Activated T-helper 1 cell treated with anti-CD3 and anti-CD28 coated beads, Interleukin-12 subunit alpha, Interleukin-12 subunit beta, Interleukin-2, Interleukin-4 antibody, amounts not matched to agents 30 ng/mL and 10 ng/mL and 1 ng/mL, durations not matched to agents 14 hours and 24 hours and 36 hours (primary cell): ENCODE data around the gene WBP2. TPM values are rescaled to one million over a fixed set of nuclear protein-coding genes. Genes with fewer than 3 reads are reported as not detected.
"Not testable (repeated sequence)": the region's sequence is repeated elsewhere in the genome, so short reads cannot be mapped to it uniquely, and the experiment has no call there.

Experiments
- DNase-seq: peaks from one replicate; pipeline ENCODE4 v3.0.0; 2021; ENCODE audit warnings: low spot score
- H3K27ac Mint-ChIP-seq: one replicate; pipeline ENCODE4 v1.8.0; 2021; ENCODE audit warnings: mild to moderate bottlenecking, mixed read lengths
- H3K27me3 Mint-ChIP-seq: one replicate; pipeline ENCODE4 v1.8.0; 2022; ENCODE audit warnings: mild to moderate bottlenecking, moderate library complexity, mixed read lengths; ENCODE audit not compliant: insufficient read depth
- H3K36me3 Mint-ChIP-seq: one replicate; pipeline ENCODE4 v1.8.0; 2021; ENCODE audit warnings: low read depth, mixed read lengths
- H3K4me1 Mint-ChIP-seq: one replicate; pipeline ENCODE4 v1.8.0; 2021; ENCODE audit warnings: low read depth, mixed read lengths
- H3K4me3 Mint-ChIP-seq: one replicate; pipeline ENCODE4 v1.8.0; 2021; ENCODE audit warnings: mild to moderate bottlenecking, moderate library complexity, mixed read lengths
- H3K9me3 Mint-ChIP-seq: one replicate; pipeline ENCODE4 v1.8.0; 2021; ENCODE audit warnings: mixed read lengths
- intact Hi-C: fragments of 100-400 bp; cut with micrococcal nuclease; formaldehyde crosslinking; loops from one replicate; pipeline ENCODE4 v1.15.1; 2024
- total RNA-seq: library from RNA; stranded (reverse); gene quantifications from 2 replicates; pipeline ENCODE4 v1.2.3, GENCODE V29; 2022

Gene WBP2
- total RNA-seq, 1 donor from 2014 or later, result 68.8 TPM

DNA sequence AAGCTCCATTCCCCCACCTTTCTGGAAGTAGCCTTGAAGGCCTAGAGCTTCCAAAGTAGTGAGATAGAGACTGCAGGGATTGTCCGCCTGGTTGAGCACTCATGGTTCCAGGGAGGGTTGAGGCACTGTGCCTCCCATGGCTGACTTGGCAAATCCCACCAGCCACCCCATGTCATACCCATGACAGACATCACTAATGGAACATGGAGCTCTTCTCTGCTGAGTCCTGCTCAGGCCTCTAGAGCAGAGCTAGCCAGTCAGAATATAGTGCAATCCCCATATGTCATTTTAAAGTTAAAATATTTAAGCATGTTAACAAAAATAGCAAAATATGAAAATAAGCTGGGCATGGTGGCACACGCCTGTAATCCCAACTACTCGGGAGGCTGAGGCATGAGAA, 39.7 kb downstream of the WBP2 start:
- H3K4me3 Mint-ChIP-seq, result no peak overlapping the region
- peaks cover 20% of the 10 kb centered on the region for H3K36me3 Mint-ChIP-seq

DNA sequence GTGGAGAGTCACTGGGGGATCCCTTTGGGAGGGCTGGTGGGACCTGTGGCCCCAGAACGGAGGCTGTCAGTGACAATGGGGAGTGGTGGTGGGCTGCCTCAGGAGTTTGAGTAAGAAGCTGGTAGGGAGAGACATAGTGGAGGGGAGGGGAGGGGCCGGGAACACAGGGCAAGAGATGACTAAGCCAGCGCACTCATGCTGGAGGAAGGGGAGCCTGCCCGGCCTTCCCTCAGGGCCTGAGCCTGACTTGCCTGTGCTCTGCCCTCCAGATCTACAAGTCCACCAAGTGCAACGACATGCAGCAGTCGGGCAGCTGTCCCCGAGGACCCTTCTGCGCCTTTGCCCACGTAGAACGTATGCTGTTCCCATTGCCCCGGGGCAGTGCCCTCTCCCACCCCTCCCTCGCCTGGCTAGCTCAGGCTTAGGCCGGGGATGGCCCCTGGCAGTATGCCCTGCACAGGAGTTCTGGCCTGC, 40.2 kb downstream of the WBP2 start:
- no peaks in the 10 kb centered on the region for H3K9me3 Mint-ChIP-seq
- peaks cover 20% of the 10 kb centered on the region for H3K36me3 Mint-ChIP-seq
- no peaks in the 10 kb centered on the region for H3K4me1 Mint-ChIP-seq
- intact Hi-C loops, result no loop called here
- no peak overlapping the region for H3K4me3 Mint-ChIP-seq
- no peak for DNase-seq
- H3K27ac Mint-ChIP-seq, result no peak overlapping the region
- no peaks in the 10 kb centered on the region for H3K27me3 Mint-ChIP-seq

More for the DNA sequence above, 39.7 kb downstream of the WBP2 start:
- H3K27ac Mint-ChIP-seq, result no peak overlapping the region
- intact Hi-C loops, result no loop called here
- no peaks in the 10 kb centered on the region for H3K4me1 Mint-ChIP-seq
- no peaks in the 10 kb centered on the region for H3K27me3 Mint-ChIP-seq
- H3K9me3 Mint-ChIP-seq, result no peaks in the 10 kb centered on the region
- DNase-seq, result no peak

DNA sequence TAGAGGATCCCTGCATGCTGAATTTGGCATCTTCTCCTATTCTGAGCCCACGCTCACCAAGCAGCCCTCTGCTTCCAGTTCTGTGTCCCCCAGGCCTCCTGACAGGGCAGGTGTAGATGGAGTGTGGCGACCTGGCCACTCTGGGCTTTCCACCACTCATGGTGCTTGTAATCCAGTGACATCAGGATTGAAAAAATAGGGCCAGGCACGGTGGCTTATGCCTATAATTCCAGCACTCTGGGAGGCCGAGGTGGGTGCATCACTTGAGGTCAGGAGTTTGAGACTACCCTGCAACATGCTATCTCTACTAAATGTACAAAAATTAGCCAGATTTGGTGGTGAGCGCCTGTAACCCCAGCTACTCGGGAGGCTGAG, 41.1 kb downstream of the WBP2 start:
- H3K4me3 Mint-ChIP-seq, result no peak overlapping the region
- H3K27ac Mint-ChIP-seq, result no peak overlapping the region
- no peak for DNase-seq
- intact Hi-C loops, result no loop called here
- H3K27me3 Mint-ChIP-seq, result no peaks in the 10 kb centered on the region
- no peaks in the 10 kb centered on the region for H3K9me3 Mint-ChIP-seq
- peaks cover 19% of the 10 kb centered on the region for H3K36me3 Mint-ChIP-seq
- no peaks in the 10 kb centered on the region for H3K4me1 Mint-ChIP-seq

DNA sequence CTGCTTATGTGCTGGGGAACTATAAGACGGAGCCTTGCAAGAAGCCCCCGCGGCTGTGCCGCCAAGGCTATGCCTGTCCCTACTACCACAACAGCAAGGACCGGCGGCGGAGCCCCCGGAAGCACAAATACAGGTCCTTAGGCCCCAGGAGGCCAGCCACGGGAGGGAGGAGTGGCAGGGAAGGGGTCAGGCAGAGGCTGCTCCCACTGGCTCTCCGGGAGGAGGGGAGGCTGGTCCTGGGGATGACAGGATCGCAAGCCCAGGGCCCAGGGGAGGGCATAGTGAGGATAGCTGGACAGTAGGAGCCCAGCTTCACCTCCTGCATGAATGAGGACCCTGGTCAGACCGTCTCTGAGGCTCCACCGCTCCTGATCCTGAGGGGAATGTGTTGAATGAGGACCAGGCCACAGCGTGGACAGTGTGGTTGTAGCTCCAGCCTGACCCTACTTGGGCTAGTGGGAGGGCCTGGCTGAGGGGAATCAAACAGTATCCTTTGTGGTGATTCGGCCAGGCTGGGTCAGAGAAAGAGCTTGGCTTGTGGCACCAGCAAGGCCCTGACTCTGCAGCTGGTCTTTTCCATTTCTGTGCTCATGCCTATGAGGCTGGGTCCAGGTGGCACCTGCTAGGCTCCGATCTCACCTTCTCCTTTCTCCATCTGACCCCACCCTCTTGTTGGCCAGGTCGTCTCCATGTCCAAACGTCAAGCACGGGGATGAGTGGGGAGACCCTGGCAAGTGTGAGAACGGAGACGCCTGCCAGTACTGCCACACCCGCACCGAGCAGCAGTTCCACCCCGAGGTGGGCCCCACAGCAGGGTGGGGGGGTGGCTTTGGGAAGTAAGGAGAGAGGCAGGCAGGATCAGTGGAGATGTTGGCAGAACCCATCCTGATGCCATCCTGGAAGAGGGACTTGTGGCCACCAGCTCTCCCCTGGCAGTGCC, 41.8 kb downstream of the WBP2 start:
- intact Hi-C loops, result no loop called here
- Mint-ChIP-seq H3K4me3 (no peak overlapping the region), H3K36me3 (peaks cover 16% of the 10 kb centered on the region), H3K27me3 (no peaks in the 10 kb centered on the region), H3K27ac (no peak overlapping the region), H3K4me1 (no peaks in the 10 kb centered on the region), H3K9me3 (no peaks in the 10 kb centered on the region)
- no peak for DNase-seq

DNA sequence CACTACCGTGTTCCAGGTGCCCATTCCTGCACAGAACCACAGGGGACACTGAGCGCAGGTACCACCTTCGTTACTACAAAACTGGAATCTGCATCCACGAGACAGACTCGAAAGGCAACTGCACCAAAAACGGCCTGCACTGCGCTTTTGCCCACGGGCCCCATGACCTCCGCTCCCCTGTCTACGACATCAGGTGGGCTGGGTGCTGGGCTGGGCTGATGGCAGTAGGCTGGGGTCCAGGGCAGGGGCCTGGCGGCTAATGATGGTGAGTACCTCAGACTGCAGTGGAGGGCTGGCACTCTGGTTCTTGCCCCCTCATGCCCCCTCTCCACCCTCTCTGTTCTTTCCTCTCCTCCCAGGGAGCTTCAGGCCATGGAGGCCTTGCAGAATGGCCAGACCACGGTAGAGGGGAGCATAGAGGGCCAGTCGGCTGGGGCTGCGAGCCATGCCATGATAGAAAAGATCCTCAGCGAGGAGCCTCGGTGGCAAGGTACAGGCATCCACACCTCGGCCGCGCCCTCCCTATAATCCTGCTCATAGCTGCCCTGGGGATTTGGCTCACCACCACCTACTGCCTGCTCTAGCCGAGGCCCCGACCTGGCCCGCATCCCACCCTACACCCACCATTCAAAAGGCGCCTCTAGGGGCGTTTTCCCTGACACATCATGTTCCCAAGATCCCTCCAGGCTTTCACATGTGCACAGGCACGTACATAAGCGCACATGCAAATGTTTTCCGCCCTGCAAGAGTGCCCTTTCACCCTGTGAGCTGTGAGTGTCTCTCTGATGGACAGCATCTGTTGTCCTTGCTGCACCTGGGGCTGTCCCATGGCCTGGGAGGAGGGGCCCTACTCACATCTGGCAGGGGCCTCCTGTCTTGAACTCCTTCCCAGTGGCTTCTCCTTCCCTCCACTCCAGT, 42.8 kb downstream of the WBP2 start:
- intact Hi-C loops, result no loop called here
- H3K9me3 Mint-ChIP-seq, result no peaks in the 10 kb centered on the region
- H3K27me3 Mint-ChIP-seq, result no peaks in the 10 kb centered on the region
- DNase-seq, result no peak
- no peak overlapping the region for H3K4me3 Mint-ChIP-seq
- no peaks in the 10 kb centered on the region for H3K4me1 Mint-ChIP-seq
- no peak overlapping the region for H3K27ac Mint-ChIP-seq
- peaks cover 15% of the 10 kb centered on the region for H3K36me3 Mint-ChIP-seq

DNA sequence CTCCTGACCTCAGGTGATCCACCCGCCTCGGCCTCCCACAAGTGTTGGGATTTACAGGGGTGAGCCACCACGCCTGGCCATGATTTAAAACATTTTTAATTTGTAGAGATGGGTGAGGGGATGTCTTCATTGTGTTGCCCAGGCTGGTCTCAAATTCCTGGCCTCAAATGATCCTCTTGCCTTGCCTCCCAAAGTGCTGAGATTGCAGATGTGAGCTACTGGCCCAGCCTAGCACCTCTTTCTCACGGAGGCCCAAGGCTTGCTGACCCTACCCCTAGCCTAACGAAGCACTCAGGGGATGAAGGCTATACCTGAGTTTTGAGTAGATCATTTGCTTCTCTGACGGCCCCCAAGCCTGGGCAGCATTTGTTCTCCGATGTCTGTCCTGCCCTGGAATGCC, 44.0 kb downstream of the WBP2 start:
- intact Hi-C loops, result no loop called here
- Mint-ChIP-seq H3K9me3 (no peaks in the 10 kb centered on the region), H3K4me3 (no peak overlapping the region), H3K27me3 (no peaks in the 10 kb centered on the region), H3K27ac (no peak overlapping the region), H3K36me3 (peaks cover 9% of the 10 kb centered on the region), H3K4me1 (no peaks in the 10 kb centered on the region)
- no peak for DNase-seq

DNA sequence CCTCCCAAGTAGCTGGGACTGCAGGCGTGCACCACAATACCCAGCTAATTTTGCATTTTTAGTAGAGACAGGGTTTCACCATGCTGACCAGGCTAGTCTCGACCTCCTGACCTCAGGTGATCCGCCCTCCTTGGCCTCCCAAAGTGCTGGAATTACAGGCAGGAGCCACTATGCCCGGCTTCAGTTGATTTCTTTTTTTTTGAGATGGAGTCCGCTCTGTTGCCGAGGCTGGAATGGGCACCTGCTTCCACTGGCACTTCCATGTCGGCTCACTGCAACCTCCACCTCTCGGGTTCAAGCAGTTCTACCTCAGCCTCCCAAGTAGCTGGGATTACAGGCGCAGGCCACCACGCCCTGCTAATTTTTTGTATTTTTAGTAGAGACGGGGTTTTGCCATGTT, 44.4 kb downstream of the WBP2 start:
- H3K36me3 Mint-ChIP-seq, DNase-seq, H3K9me3 Mint-ChIP-seq, intact Hi-C loops, H3K27ac Mint-ChIP-seq, H3K27me3 Mint-ChIP-seq, H3K4me3 Mint-ChIP-seq, H3K4me1 Mint-ChIP-seq: not testable (repeated sequence)

DNA sequence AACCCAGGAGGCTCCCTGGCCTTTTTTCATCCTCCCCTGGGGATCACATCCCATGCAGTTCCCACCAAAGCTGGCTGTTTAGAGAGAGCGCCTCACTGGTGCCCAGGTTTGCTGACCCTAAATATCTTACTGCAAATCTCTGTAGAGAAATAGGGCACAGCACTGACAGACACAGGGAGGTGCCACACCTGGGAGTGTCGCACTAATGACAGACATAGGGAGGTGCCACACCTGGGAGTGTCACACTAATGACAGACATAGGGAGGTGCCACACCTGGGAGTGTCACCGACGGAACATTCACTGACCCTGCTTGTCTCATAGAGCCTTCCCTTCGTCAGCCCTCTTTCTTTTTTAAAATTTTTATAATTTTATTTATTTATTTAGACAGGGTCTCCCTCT, 44.9 kb downstream of the WBP2 start:
- Mint-ChIP-seq H3K27ac (no peak overlapping the region), H3K9me3 (no peaks in the 10 kb centered on the region), H3K36me3 (peaks cover 9% of the 10 kb centered on the region), H3K4me1 (no peaks in the 10 kb centered on the region), H3K4me3 (no peak overlapping the region), H3K27me3 (no peaks in the 10 kb centered on the region)
- intact Hi-C loops, result no loop called here
- no peak for DNase-seq

DNA sequence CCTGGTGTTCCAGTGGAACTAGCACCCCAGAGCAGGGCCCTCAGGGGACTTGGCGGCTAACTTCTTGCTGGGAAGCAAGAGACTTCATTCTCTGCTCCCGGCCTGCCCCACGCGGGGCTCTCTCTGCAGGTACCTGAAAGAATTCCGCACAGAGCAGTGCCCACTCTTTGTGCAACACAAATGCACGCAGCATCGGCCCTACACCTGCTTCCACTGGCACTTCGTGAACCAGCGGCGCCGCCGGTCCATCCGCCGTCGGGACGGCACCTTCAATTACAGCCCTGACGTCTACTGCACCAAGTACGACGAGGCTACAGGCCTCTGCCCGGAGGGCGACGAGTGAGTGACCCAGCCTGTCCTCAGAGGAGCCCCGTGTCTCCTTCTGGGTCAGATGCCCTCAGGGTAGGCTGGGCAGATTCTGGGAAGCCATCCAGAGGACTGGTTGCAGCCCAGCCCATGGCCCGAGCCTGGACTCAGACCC, 45.5 kb downstream of the WBP2 start:
- no peaks in the 10 kb centered on the region for H3K9me3 Mint-ChIP-seq
- no peak for DNase-seq
- H3K36me3 Mint-ChIP-seq, result peaks cover 9% of the 10 kb centered on the region
- no peak overlapping the region for H3K4me3 Mint-ChIP-seq
- H3K4me1 Mint-ChIP-seq, result no peaks in the 10 kb centered on the region
- H3K27me3 Mint-ChIP-seq, result no peaks in the 10 kb centered on the region
- no peak overlapping the region for H3K27ac Mint-ChIP-seq
- intact Hi-C loops, result no loop called here

DNA sequence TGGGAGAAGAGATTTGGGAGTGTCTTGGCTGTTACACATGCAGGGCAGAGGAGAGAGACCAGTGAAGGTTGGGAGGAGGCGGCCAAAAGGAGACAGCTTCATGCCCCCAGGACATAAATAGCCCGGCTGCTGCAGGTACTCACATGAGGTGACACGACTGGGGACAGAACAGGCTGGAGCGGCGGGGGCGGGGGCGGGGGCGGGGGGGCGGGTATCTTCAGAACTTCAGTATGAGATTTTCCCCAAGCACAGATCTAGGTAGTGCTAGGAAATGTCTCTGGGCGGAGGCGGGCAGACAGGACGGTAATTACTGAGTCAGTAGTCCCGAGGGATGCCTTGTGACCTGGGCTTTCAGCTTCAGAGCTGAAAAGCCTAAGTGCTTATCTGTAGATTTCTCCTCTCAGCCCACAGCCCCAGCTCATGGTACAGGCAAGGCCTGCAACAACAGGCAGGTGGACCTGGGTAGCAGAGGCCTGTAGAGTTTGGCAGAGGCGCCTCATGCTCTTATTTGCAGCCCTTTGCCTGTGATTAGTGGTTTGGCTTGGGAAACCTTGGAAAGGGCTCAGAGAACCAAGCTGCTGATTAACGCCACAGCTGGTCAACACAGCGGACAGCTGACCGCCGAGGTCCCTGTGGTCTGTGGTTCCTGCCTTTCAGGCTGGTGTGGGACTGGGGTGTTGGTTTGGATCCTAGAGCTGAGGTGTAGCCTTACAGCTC, 46.1 kb downstream of the WBP2 start:
- no peaks in the 10 kb centered on the region for H3K9me3 Mint-ChIP-seq
- intact Hi-C loops, result no loop called here
- H3K27me3 Mint-ChIP-seq, result no peaks in the 10 kb centered on the region
- peaks cover 2% of the 10 kb centered on the region for H3K4me1 Mint-ChIP-seq
- H3K4me3 Mint-ChIP-seq, result no peak overlapping the region
- peak overlapping the region; percentile 59 for H3K27ac Mint-ChIP-seq
- peaks cover 6% of the 10 kb centered on the region for H3K36me3 Mint-ChIP-seq
- no peak for DNase-seq

DNA sequence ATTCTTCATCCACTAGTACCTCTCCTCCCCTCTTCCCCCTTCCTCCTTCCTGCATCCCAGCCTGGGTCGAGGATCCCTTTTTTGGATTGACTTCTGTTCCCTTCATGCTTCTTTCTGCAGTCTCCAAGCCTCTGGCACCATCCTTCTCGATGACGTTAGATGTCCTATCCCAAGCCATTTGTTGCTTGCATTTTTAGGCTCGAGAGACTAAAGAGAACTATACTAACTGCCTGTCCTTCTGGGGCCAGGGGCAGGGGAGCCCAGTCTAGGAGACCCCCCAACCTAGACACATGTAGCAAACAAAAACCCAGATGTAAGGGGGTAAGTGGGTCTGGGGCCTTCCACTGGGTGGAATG, 46.6 kb downstream of the WBP2 start:
- no peak overlapping the region for H3K4me3 Mint-ChIP-seq
- peaks cover 7% of the 10 kb centered on the region for H3K4me1 Mint-ChIP-seq
- H3K27ac Mint-ChIP-seq, result peak overlapping the region; percentile 59
- intact Hi-C loops, result no loop called here
- no peak for DNase-seq
- no peaks in the 10 kb centered on the region for H3K9me3 Mint-ChIP-seq
- peaks cover 6% of the 10 kb centered on the region for H3K36me3 Mint-ChIP-seq
- H3K27me3 Mint-ChIP-seq, result no peaks in the 10 kb centered on the region

DNA sequence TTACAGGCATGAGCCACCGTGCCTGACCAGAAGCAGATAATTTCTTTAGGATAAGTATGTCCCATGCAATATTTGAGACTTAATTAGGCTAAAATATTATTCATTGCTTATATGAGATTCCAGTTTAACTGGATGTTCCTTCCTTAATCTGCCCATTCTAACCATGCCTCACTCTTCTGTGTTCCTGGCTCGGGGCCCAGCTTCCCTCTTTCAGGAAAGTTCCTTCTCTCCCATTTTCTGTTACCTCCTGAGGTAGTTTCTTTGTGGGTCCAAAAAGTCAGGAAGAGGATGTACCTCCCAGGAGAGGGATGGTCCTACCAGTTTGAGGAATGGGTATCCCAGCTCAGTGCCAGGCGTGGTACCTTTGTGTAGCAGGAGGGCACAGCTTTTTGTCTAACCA, 47.3 kb downstream of the WBP2 start:
- intact Hi-C loops, result no loop called here
- H3K9me3 Mint-ChIP-seq, result no peaks in the 10 kb centered on the region
- no peaks in the 10 kb centered on the region for H3K27me3 Mint-ChIP-seq
- DNase-seq, result no peak
- H3K27ac Mint-ChIP-seq, result no peak overlapping the region
- H3K4me1 Mint-ChIP-seq, result peaks cover 12% of the 10 kb centered on the region
- H3K36me3 Mint-ChIP-seq, result peaks cover 6% of the 10 kb centered on the region
- no peak overlapping the region for H3K4me3 Mint-ChIP-seq
